Liver (tissue), 9 donors: ENCODE results near the gene ATP13A1. TPM values are rescaled to one million over a fixed set of nuclear protein-coding genes. Genes with fewer than 3 reads are reported as not detected.

Source experiments
- DNase-seq: peaks from one replicate; pipeline ENCODE4 v3.0.0-alpha.2; 2017; ENCODE audit warnings: low spot score
- H3K27ac ChIP-seq, 2 donors: one replicate each; pipeline ENCODE4 v1.7.0; 2013; ENCODE audit warnings: inconsistent platforms in 2 of 2, low read length in 2 of 2, control low read depth in 1 of 2, low read depth in 1 of 2, mild to moderate bottlenecking in 1 of 2
- H3K27me3 ChIP-seq, 4 donors: one replicate each; pipeline versions ENCODE4 v1.6.1 to v1.7.0; 2013; ENCODE audit warnings: low read length in 3 of 4, inconsistent platforms in 1 of 4, mild to moderate bottlenecking in 1 of 4, moderate library complexity in 1 of 4; ENCODE audit not compliant: control insufficient read depth in 4 of 4, insufficient read depth in 4 of 4
- H3K36me3 ChIP-seq, 4 donors: one replicate each; pipeline versions ENCODE4 v1.6.1 to v1.7.0; 2013; ENCODE audit warnings: low read length in 3 of 4, mild to moderate bottlenecking in 3 of 4, low read depth in 1 of 4, moderate library complexity in 1 of 4; ENCODE audit not compliant: control insufficient read depth in 4 of 4, insufficient read depth in 3 of 4
- H3K4me1 ChIP-seq, 4 donors: one replicate each; pipeline versions ENCODE4 v1.6.1 to v1.7.0; 2013; ENCODE audit warnings: low read length in 3 of 4, mild to moderate bottlenecking in 3 of 4, moderate library complexity in 1 of 4; ENCODE audit not compliant: control insufficient read depth in 4 of 4, insufficient read depth in 4 of 4
- H3K4me3 ChIP-seq, 3 donors: one replicate each; pipeline versions ENCODE4 v1.6.1 to v1.7.0; 2013; ENCODE audit warnings: low read length in 3 of 3, control low read depth in 1 of 3, low read depth in 1 of 3, mild to moderate bottlenecking in 1 of 3
- H3K9ac ChIP-seq, 2 donors: one replicate each; pipeline ENCODE4 v1.7.0; 2013; ENCODE audit warnings: low read length in 2 of 2, mild to moderate bottlenecking in 2 of 2, moderate library complexity in 2 of 2, control low read depth in 1 of 2, low read depth in 1 of 2
- H3K9me3 ChIP-seq, 4 donors: one replicate each; pipeline versions ENCODE4 v1.6.1 to v1.7.0; 2013; ENCODE audit warnings: low read length in 3 of 4; ENCODE audit not compliant: control insufficient read depth in 4 of 4
- ATF3 ChIP-seq: IDR thresholded peaks from 2 replicates; pipeline ENCODE4 v1.6.1; 2016; ENCODE audit warnings: antibody characterized with exemption
- CTCF ChIP-seq: fragments of 150-350 bp; IDR thresholded peaks from 2 replicates; pipeline ENCODE4 v1.5.1; 2017; ENCODE audit warnings: improper control_type of control experiment, low read depth, low read length; ENCODE audit not compliant: missing input control
- EGR1 ChIP-seq, 2 donors: IDR thresholded peaks; 2 replicates each; pipeline ENCODE4 v1.6.1; 2016 to 2018; ENCODE audit warnings: antibody characterized with exemption in 2 of 2, low read depth in 2 of 2
- FOXA2 ChIP-seq: IDR thresholded peaks from 2 replicates; pipeline ENCODE4 v1.6.1; 2016; ENCODE audit warnings: antibody characterized with exemption
- GABPA ChIP-seq, 2 donors: IDR thresholded peaks in 1 of 2; conservative IDR thresholded peaks in 1 of 2; 2 replicates each; pipeline ENCODE4 v1.6.1; 2016; ENCODE audit warnings: antibody characterized with exemption in 2 of 2, mild to moderate bottlenecking in 1 of 2, moderate library complexity in 1 of 2
- HNF4G ChIP-seq: IDR thresholded peaks from 2 replicates; pipeline ENCODE4 v1.6.1; 2016; ENCODE audit warnings: antibody characterized with exemption
- JUND ChIP-seq, 2 donors: IDR thresholded peaks; 2 replicates each; pipeline ENCODE4 v1.6.1; 2016; ENCODE audit warnings: antibody characterized with exemption in 2 of 2
- NR2F2 ChIP-seq: IDR thresholded peaks from 2 replicates; pipeline ENCODE4 v1.6.1; 2016; ENCODE audit warnings: antibody characterized with exemption
- RAD21 ChIP-seq, 2 donors: IDR thresholded peaks; 2 replicates each; pipeline ENCODE4 v1.6.1; 2016; ENCODE audit warnings: antibody characterized with exemption in 2 of 2, mild to moderate bottlenecking in 2 of 2
- RXRA ChIP-seq, 2 donors: IDR thresholded peaks; 2 replicates each; pipeline ENCODE4 v1.6.1; 2017 to 2018; ENCODE audit warnings: antibody characterized with exemption in 2 of 2, mild to moderate bottlenecking in 1 of 2
- SP1 ChIP-seq: IDR thresholded peaks from 2 replicates; pipeline ENCODE4 v1.6.1; 2018; ENCODE audit warnings: antibody characterized with exemption, mild to moderate bottlenecking
- TAF1 ChIP-seq: conservative IDR thresholded peaks from 2 replicates; pipeline ENCODE4 v1.6.1; 2016; ENCODE audit warnings: antibody characterized with exemption, mild to moderate bottlenecking
- YY1 ChIP-seq: IDR thresholded peaks from 2 replicates; pipeline ENCODE4 v1.6.1; 2016; ENCODE audit warnings: antibody characterized with exemption, mild to moderate bottlenecking
- WGBS: extraction: QIAGEN DNeasy Blood & Tissue Kit; methylation state at CpG from one replicate; pipeline ENCODE4 v1.1.7; 2013; 5-methylcytosine and 5-hydroxymethylcytosine counted together
- polyA plus RNA-seq, 2 donors: library from polyadenylated mRNA; stranded (reverse) in 1 of 2; unstranded in 1 of 2; fragments of 200-250 nt in 1 of 2; fragments of >200 nt in 1 of 2; fragmentation: Nextera tagmentation in 1 of 2; extraction: Ambion mirVana in 1 of 2; gene quantifications; one replicate each; pipeline versions ENCODE4 v1.2.1 to v1.2.3, GENCODE V29; 2013 to 2015
- total RNA-seq, 2 donors: library from RNA; depleted of rRNA; stranded (reverse); fragments of >200 nt; gene quantifications; one replicate each; pipeline ENCODE4 v1.2.3, GENCODE V29; 2014
- TF ChIP-seq, protein P1 (sequence below): IDR thresholded peaks from 2 replicates; pipeline ENCODE4 v1.6.1; 2016; ENCODE audit warnings: antibody characterized with exemption, mild to moderate bottlenecking
- TF ChIP-seq, protein P2 (sequence below): IDR thresholded peaks from 2 replicates; pipeline ENCODE4 v1.6.1; 2016; ENCODE audit warnings: antibody characterized with exemption
- donor health status: healthy.
- donor health status: healthy.
- donor health status: healthy.
- donor health status: healthy.
- donor health status: healthy.

ATP13A1 gene
- total and polyA plus RNA-seq, 4 donors: 15.1 to 36.5 (median 20.5) TPM

DNA sequence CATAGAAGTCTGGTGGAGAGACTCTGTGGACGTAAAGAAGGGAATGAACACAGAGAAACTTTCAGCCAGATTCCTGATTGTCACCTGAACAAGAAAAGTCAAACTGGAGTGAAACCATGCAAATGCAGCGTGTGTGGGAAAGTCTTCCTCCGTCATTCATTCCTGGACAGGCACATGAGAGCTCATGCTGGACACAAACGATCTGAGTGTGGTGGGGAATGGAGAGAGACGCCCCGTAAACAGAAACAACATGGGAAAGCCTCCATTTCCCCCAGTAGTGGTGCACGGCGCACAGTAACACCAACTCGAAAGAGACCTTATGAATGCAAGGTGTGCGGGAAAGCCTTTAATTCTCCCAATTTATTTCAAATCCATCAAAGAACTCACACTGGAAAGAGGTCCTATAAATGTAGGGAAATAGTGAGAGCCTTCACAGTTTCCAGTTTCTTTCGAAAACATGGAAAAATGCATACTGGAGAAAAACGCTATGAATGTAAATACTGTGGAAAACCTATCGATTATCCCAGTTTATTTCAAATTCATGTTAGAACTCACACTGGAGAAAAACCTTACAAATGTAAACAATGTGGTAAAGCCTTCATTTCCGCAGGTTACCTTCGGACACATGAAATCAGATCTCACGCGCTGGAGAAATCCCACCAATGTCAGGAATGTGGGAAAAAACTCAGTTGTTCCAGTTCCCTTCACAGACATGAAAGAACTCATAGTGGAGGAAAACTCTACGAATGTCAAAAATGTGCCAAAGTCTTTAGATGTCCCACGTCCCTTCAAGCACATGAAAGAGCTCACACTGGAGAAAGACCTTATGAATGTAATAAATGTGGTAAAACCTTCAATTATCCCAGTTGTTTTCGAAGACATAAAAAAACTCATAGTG lies 15.9 kb upstream of the ATP13A1 start (continued):
- TF ChIP-seq RXRA (IDR thresholded peaks at IDR 0.05): no peak
- TF ChIP-seq SP1: no peak
- no peak for TF ChIP-seq HNF4G

- TF ChIP-seq YY1 (no peak), GABPA (IDR thresholded peaks at IDR 0.05 in 1 of 2, conservative IDR thresholded peaks at IDR 0.05 in 1 of 2) (no peak), RXRA (IDR thresholded peaks at IDR 0.05) (no peak), RAD21 (IDR thresholded peaks at IDR 0.05) (no peak), FOXA2 (no peak), JUND (IDR thresholded peaks at IDR 0.05) (no peak), TAF1 (no peak)
- TF ChIP-seq, protein P1, sequence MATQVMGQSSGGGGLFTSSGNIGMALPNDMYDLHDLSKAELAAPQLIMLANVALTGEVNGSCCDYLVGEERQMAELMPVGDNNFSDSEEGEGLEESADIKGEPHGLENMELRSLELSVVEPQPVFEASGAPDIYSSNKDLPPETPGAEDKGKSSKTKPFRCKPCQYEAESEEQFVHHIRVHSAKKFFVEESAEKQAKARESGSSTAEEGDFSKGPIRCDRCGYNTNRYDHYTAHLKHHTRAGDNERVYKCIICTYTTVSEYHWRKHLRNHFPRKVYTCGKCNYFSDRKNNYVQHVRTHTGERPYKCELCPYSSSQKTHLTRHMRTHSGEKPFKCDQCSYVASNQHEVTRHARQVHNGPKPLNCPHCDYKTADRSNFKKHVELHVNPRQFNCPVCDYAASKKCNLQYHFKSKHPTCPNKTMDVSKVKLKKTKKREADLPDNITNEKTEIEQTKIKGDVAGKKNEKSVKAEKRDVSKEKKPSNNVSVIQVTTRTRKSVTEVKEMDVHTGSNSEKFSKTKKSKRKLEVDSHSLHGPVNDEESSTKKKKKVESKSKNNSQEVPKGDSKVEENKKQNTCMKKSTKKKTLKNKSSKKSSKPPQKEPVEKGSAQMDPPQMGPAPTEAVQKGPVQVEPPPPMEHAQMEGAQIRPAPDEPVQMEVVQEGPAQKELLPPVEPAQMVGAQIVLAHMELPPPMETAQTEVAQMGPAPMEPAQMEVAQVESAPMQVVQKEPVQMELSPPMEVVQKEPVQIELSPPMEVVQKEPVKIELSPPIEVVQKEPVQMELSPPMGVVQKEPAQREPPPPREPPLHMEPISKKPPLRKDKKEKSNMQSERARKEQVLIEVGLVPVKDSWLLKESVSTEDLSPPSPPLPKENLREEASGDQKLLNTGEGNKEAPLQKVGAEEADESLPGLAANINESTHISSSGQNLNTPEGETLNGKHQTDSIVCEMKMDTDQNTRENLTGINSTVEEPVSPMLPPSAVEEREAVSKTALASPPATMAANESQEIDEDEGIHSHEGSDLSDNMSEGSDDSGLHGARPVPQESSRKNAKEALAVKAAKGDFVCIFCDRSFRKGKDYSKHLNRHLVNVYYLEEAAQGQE: no peak
- TF ChIP-seq, protein P2, sequence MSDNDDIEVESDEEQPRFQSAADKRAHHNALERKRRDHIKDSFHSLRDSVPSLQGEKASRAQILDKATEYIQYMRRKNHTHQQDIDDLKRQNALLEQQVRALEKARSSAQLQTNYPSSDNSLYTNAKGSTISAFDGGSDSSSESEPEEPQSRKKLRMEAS: no peak
- H3K27me3 ChIP-seq: no peaks in the 10 kb centered on the region
- no peak for DNase-seq
- peaks cover 26 to 57% (median 34%) of the 10 kb centered on the region in 4 donors for H3K9me3 ChIP-seq
- peaks cover 10 to 50% (median 38%) of the 10 kb centered on the region in 4 donors for H3K36me3 ChIP-seq
- 97% methylated on average over 7 of the region's 7 CpGs for WGBS
- H3K27ac ChIP-seq: no peak overlapping the region
- peak overlapping the region in 2 of 3 donors; percentile 9 to 53 for H3K4me3 ChIP-seq
- H3K4me1 ChIP-seq: no peaks in the 10 kb centered on the region
- H3K9ac ChIP-seq: no peak overlapping the region
Observed at GRCh38 chr19:19677579-19677978, 14.1 kb upstream of the ATP13A1 start.

DNA sequence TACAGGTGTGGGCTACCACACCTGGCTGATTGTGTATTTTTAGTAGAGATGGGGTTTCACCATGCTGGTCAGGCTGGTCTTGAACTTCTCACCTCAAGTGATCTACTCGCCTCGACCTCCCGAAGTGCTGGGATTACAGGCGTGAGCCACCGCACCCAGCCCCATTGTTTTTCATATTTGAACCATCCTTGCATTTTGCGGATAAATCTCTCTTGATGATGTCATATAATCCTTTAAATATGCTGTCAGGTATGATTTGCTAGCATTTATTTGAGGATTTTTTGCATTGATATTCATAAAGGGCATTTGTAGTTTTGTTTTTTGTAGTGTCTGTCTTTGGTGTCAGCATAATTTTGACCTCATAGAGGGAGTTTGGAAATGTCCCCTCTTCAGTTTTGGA lies 10.8 kb upstream of the ATP13A1 start:
- H3K36me3 ChIP-seq: peaks cover 9 to 34% (median 29%) of the 10 kb centered on the region in 4 donors

More for the DNA sequence above, 10.8 kb upstream of the ATP13A1 start:
- H3K27ac ChIP-seq: no peak overlapping the region
- WGBS: 98% methylated on average over 6 of the region's 6 CpGs
- H3K27me3 ChIP-seq: no peaks in the 10 kb centered on the region
- H3K4me1 ChIP-seq: peaks cover 0 to 6% (median 3%) of the 10 kb centered on the region in 4 donors
- DNase-seq: no peak
- no peak overlapping the region for H3K4me3 ChIP-seq
- TF ChIP-seq NR2F2 (no peak), ATF3 (no peak), FOXA2 (no peak), EGR1 (IDR thresholded peaks at IDR 0.05; ENCODE audit: low read depth in 2 of 2) (no peak), GABPA (IDR thresholded peaks at IDR 0.05 in 1 of 2, conservative IDR thresholded peaks at IDR 0.05 in 1 of 2) (no peak), TAF1 (no peak), CTCF (no peak)
- no peak overlapping the region for H3K9ac ChIP-seq
- H3K9me3 ChIP-seq: peaks cover 11 to 32% (median 19%) of the 10 kb centered on the region in 4 donors
